SIG-M5 (cell line): ENCODE results near the gene OPN3.

Source experiments
- DNase-seq: peaks from one replicate; lab custom pipeline; 2025; lab: John Stamatoyannopoulos, UW

Gene OPN3

GRCh38 chr1:241615043-241615974, 24.9 kb downstream of the OPN3 start:
- no peak for DNase-seq

- DNase-seq, result no peak
Measured at GRCh38 chr1:241614572-241614971, 25.6 kb downstream of the OPN3 start.

GRCh38 chr1:241614144-241614543, 26.0 kb downstream of the OPN3 start:
- no peak for DNase-seq

- no peak for DNase-seq
Measured at GRCh38 chr1:241612533-241613477, 27.4 kb downstream of the OPN3 start.

GRCh38 chr1:241611736-241612135, 28.4 kb downstream of the OPN3 start:
- no peak for DNase-seq

- DNase-seq, result peak; percentile 42
Measured at GRCh38 chr1:241611063-241611462, 29.1 kb downstream of the OPN3 start.

- no peak for DNase-seq
Measured at GRCh38 chr1:241610056-241610815, 29.9 kb downstream of the OPN3 start.

GRCh38 chr1:241608379-241609033, 31.7 kb downstream of the OPN3 start:
- DNase-seq, result no peak

- DNase-seq, result no peak
Measured at GRCh38 chr1:241607497-241607896, 32.7 kb downstream of the OPN3 start.

GRCh38 chr1:241606544-241606943, 33.6 kb downstream of the OPN3 start:
- no peak for DNase-seq

- no peak for DNase-seq
Measured at GRCh38 chr1:241605146-241605805, 34.9 kb downstream of the OPN3 start.

- no peak for DNase-seq
Measured at GRCh38 chr1:241603731-241604245, 36.4 kb downstream of the OPN3 start.

- DNase-seq, result no peak
Measured at GRCh38 chr1:241600496-241600901, 39.7 kb downstream of the OPN3 start.

- no peak for DNase-seq
Measured at GRCh38 chr1:241598249-241598648, 41.9 kb downstream of the OPN3 start.

GRCh38 chr1:241596633-241597032, 43.5 kb downstream of the OPN3 start:
- no peak for DNase-seq

- DNase-seq, result no peak
Measured at GRCh38 chr1:241593186-241593585, 47.0 kb downstream of the OPN3 start.

- DNase-seq, result no peak
Measured at GRCh38 chr1:241592273-241592958, 47.8 kb downstream of the OPN3 start.

GRCh38 chr1:241591736-241592135, 48.4 kb downstream of the OPN3 start:
- DNase-seq, result no peak

- DNase-seq, result no peak
Measured at GRCh38 chr1:241591317-241591716, 48.9 kb downstream of the OPN3 start.

- DNase-seq, result no peak
Measured at GRCh38 chr1:241590719-241591118, 49.5 kb downstream of the OPN3 start.
